Esophagus muscularis mucosa (tissue), 2 donors: ENCODE data around the gene CLCF1.
A peak's percentile ranks its signal among the peaks of the same experiment; 100 is the strongest.

Experiments used
- POLR2A ChIP-seq: fragments of 450-650 bp; IDR thresholded peaks from one replicate; pipeline ENCODE4 v1.6.1; 2017; ENCODE audit warnings: antibody characterized with exemption, moderate library complexity, mild to moderate bottlenecking, low read depth
- POLR2AphosphoS5 ChIP-seq, 2 donors: sonication (generic); formaldehyde crosslinking; IDR thresholded peaks; one replicate each; pipeline ENCODE4 v1.6.1; 2017; ENCODE audit warnings: antibody characterized with exemption in 2 of 2

DNA sequence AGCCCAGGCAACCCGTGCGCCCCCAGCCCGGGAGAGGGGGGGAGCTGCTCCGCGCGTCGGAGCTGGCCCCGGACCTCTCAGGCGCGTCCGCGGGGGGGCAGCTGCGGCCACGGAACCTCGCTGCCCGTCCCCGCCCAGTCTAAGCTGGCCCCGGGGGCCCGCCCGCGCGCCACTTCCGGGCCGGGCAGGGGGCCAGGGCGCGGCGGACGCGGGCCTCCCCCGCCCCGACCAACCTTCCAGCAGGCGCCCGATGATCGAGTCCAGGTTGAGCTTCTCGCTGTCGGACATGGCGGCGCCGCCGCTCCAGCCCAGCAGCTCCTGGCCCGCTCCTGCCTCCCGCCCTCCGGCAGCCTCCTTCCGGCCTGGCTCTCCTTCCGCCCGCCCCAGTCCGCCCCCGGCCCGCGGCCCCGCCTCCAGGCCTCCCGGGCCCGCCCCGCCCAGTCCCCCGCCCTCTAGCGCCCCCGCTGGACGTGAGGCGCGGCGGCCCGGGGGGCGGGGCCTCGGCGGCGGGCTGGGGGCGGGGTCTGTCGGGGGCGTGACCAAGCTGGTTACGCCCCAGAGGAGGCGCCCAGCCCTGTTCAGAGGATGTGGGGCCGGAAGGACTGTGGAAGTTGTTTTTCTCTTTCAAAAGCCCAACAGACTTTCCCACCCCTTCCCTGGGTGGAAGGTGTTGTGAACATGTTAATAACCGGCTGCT is 28.2 kb upstream of the CLCF1 start, which contains the start of gene PPP1CA:
- TF ChIP-seq POLR2AphosphoS5 (IDR thresholded peaks at IDR 0.05) = peak; percentile 73 to 86
- TF ChIP-seq POLR2A = no peak
